ENCODE data around the gene CHD6. TPM values are rescaled to one million over a fixed set of nuclear protein-coding genes. Genes with fewer than 3 reads are reported as not detected.

The CHD6 gene
- total RNA-seq, 4 donors from 2014 or later: 24.7 to 89.7 (median 36.6) TPM

DNA sequence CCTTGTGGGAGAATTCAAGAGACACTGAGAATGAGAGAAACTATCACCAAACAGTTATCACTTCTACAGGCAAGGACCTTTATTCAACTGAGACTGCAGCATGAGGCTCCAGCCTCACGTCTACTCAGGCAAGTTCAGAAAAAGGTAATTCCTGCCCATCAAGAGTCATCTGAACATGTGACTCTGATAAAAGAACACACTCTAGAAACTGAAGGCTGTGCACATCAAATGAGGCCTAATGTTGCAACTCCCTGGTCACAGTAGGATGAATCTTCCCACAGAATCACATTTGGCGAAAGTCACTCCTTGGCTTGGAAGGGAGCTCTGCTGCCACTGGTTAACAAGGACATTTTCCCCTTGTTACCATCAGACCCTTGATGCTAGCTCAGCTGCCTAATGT, 180.3 kb downstream of the CHD6 start:
- peaks cover 70% of the 10 kb centered on the region for H3K36me3 ChIP-seq
- H3K9me3 ChIP-seq: no peaks in the 10 kb centered on the region
- no peak for DNase-seq (ENCODE audit: low spot score in 2 of 2)
- H3K27me3 ChIP-seq: no peaks in the 10 kb centered on the region
- H3K4me3 ChIP-seq: no peak overlapping the region
- 95% methylated on average over 2 of the region's 2 CpGs for WGBS
- no peaks in the 10 kb centered on the region for H3K4me1 ChIP-seq
- no peak for TF ChIP-seq POLR2AphosphoS5 (IDR thresholded peaks at IDR 0.05)
- no peak for TF ChIP-seq POLR2A (IDR thresholded peaks at IDR 0.05)
- TF ChIP-seq EP300 (IDR thresholded peaks at IDR 0.05): no peak
- TF ChIP-seq, protein P1, sequence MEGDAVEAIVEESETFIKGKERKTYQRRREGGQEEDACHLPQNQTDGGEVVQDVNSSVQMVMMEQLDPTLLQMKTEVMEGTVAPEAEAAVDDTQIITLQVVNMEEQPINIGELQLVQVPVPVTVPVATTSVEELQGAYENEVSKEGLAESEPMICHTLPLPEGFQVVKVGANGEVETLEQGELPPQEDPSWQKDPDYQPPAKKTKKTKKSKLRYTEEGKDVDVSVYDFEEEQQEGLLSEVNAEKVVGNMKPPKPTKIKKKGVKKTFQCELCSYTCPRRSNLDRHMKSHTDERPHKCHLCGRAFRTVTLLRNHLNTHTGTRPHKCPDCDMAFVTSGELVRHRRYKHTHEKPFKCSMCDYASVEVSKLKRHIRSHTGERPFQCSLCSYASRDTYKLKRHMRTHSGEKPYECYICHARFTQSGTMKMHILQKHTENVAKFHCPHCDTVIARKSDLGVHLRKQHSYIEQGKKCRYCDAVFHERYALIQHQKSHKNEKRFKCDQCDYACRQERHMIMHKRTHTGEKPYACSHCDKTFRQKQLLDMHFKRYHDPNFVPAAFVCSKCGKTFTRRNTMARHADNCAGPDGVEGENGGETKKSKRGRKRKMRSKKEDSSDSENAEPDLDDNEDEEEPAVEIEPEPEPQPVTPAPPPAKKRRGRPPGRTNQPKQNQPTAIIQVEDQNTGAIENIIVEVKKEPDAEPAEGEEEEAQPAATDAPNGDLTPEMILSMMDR (IDR thresholded peaks at IDR 0.05): no peak
- H3K27ac ChIP-seq: no peak overlapping the region

DNA sequence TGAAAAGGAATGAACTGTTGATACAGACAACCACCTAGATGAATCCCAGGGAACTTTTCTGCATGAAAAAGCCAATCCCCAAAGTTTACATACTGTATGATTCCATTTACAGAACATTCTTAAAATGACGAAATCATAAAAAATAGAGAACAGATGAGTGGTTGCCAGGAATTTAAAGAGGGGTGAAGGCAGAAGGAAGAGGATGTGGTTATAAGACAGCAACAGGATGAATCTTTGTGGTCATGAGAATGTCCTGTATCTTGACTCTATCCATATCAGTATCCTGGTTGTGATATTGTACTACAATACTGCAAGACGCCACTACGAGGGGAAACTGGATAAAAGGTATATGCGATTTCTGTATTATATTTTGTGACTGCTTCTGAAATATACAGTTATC, 181.5 kb downstream of the CHD6 start:
- H3K27ac ChIP-seq: no peak overlapping the region
- H3K27me3 ChIP-seq: no peaks in the 10 kb centered on the region
- H3K4me1 ChIP-seq: no peaks in the 10 kb centered on the region
- no peaks in the 10 kb centered on the region for H3K9me3 ChIP-seq
- 82% methylated on average over 4 of the region's 4 CpGs for WGBS
- H3K4me3 ChIP-seq: no peak overlapping the region
- H3K36me3 ChIP-seq: peaks cover 64% of the 10 kb centered on the region
- no peak for DNase-seq (ENCODE audit: low spot score in 2 of 2)
- TF ChIP-seq, protein P1 (IDR thresholded peaks at IDR 0.05): no peak
- TF ChIP-seq POLR2AphosphoS5 (IDR thresholded peaks at IDR 0.05) (no peak), EP300 (IDR thresholded peaks at IDR 0.05) (no peak), POLR2A (IDR thresholded peaks at IDR 0.05) (no peak)

DNA sequence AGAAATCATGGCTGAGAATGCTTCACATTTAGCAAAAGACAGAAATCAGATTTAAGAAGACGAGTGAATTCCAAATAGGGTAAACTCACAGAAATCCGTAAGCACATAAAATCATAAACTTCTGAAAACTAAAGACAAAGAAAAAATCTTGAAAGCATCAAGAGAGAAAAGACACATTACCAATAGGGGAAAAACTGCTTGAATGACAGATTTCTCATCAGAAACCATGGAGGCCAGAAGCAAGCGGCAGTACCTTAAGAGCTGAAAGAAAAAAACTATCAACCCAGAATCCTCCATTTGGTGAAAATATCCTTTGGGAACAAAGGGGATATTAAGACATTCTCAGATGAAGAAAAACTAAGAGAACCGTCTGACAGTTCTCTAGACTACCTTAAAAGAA, 185.0 kb downstream of the CHD6 start:
- TF ChIP-seq, protein P1 (IDR thresholded peaks at IDR 0.05): no peak
- TF ChIP-seq EP300 (IDR thresholded peaks at IDR 0.05) (no peak), POLR2AphosphoS5 (IDR thresholded peaks at IDR 0.05) (no peak), POLR2A (IDR thresholded peaks at IDR 0.05) (no peak)
- H3K36me3 ChIP-seq: peaks cover 46% of the 10 kb centered on the region
- H3K4me3 ChIP-seq: no peak overlapping the region
- H3K9me3 ChIP-seq: no peaks in the 10 kb centered on the region
- H3K27ac ChIP-seq: no peak overlapping the region
- WGBS: 91% methylated on average over 4 of the region's 4 CpGs
- H3K4me1 ChIP-seq: no peaks in the 10 kb centered on the region
- no peak for DNase-seq (ENCODE audit: low spot score in 2 of 2)
- H3K27me3 ChIP-seq: no peaks in the 10 kb centered on the region

DNA sequence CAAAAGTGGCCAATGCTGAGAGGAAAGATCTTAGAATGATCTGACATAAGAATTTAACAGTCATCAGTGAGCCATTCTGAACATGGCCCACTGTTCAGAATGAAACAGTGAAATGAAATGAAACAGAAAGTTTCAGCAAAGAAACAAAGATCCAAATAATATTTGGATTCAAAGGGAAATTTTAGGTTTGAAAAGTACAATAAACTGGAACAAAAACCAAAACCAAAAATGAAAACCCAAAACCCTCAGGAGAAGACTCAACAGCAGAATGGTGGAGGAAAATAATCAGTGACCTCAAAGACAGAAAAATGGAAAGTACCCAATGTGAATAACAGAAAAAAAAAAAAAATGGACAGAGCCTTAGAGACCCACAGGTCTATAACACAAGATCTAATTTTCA, 185.4 kb downstream of the CHD6 start:
- Histone ChIP-seq H3K27me3 (no peaks in the 10 kb centered on the region), H3K36me3 (peaks cover 47% of the 10 kb centered on the region), H3K9me3 (no peaks in the 10 kb centered on the region), H3K4me1 (no peaks in the 10 kb centered on the region), H3K4me3 (no peak overlapping the region), H3K27ac (no peak overlapping the region)
- TF ChIP-seq EP300 (IDR thresholded peaks at IDR 0.05) (no peak), POLR2AphosphoS5 (IDR thresholded peaks at IDR 0.05) (no peak), POLR2A (IDR thresholded peaks at IDR 0.05) (no peak)
- TF ChIP-seq, protein P1 (IDR thresholded peaks at IDR 0.05): no peak
- DNase-seq (ENCODE audit: low spot score in 2 of 2): no peak

DNA sequence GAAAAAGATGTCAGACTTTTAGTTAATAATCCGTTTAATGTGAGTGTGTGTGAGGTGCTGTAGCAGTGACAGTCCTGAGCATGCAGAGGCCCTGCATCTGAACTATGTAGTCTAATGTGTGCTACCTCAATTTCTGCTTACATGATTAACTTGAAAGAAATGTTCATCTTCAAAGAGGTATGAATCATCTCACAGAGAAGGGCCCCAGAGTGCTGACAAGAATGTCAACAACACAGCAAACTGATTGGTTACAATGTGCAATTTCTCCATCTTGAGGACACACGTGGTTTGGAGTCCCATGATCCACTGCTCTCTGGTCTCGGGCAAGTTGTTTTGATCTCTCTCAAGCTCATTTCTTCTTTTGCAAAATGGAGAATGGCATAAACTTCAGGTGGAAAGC, 189.9 kb downstream of the CHD6 start:
- H3K9me3 ChIP-seq: no peaks in the 10 kb centered on the region
- no peaks in the 10 kb centered on the region for H3K27me3 ChIP-seq
- H3K4me1 ChIP-seq: peaks cover 2% of the 10 kb centered on the region
- WGBS: 84% methylated on average over 3 of the region's 3 CpGs
- H3K36me3 ChIP-seq: peaks cover 53% of the 10 kb centered on the region
- H3K27ac ChIP-seq: no peak overlapping the region
- TF ChIP-seq POLR2AphosphoS5 (IDR thresholded peaks at IDR 0.05) (no peak), POLR2A (IDR thresholded peaks at IDR 0.05) (no peak), EP300 (IDR thresholded peaks at IDR 0.05) (no peak)
- TF ChIP-seq, protein P1 (IDR thresholded peaks at IDR 0.05): no peak
- no peak overlapping the region for H3K4me3 ChIP-seq
- DNase-seq (ENCODE audit: low spot score in 2 of 2): no peak
